ENCODE data around the gene HSD11B2. TPM values are rescaled to one million over a fixed set of nuclear protein-coding genes. Genes with fewer than 3 reads are reported as not detected.

HSD11B2 gene
- total and polyA plus RNA-seq, 10 of the 15 experiments (the other 5 are each of a cell fraction or from before 2014, with no cell fraction given), result 0.09 to 0.34 (median 0.21) TPM; not detected in 2

DNA sequence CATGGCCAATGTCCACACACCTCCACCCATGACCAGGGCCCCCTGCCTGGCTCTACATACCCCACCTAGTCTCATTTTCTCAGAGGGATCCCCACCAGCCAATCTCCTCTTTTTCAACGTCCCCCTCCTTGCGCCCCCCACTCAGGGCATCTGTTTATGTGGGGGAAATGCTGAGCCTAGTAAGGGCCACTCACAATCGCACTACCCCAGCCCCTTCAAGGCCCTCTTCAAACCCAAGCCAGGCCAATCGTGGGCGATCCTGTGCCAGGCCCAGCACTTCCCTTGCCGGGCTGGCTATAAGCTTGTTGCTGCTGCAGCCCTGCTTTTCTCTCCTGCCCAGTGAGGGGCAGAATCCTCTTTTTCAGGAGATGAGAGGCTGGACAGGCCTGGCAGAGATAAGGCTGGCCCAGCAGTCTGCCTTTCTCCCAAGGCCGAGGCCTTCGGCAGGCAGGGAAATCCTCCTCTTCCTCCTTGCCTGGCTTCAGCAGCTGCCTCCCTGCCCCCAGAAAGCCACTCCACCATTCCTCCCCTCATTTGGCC is 16.1 kb downstream of the HSD11B2 start (continued):
- TF ChIP-seq REST (IDR thresholded peaks at IDR 0.05; ENCODE audit: low read depth, low read length), result no peak
- TF ChIP-seq USF2 (IDR thresholded peaks at IDR 0.05; ENCODE audit: borderline replicate concordance, low read depth, low read length), result no peak
- no peak for TF ChIP-seq YY1 (IDR thresholded peaks at IDR 0.05; ENCODE audit: low read depth, low read length)
- no peak for TF ChIP-seq TARDBP (IDR thresholded peaks at IDR 0.05; ENCODE audit: borderline replicate concordance)
- TF ChIP-seq SIN3A (IDR thresholded peaks at IDR 0.05; ENCODE audit: low read depth, low read length), result no peak

- peak; percentile 38 for FAIRE-seq
- POLR2A ChIA-PET, result no interaction called here
- intact Hi-C loops (cut with micrococcal nuclease; ENCODE audit: unreplicated experiment), result loop anchor here (1.0 kb wide), 1 partner anchor 19 kb away; no protein-coding TSS in a partner anchor
- peak; percentile 98 for ATAC-seq
- H3K9ac ChIP-seq (ENCODE audit: control insufficient read depth, insufficient read depth, low read length), result no peak overlapping the region
- no peak overlapping the region for H3K4me2 ChIP-seq (ENCODE audit: control insufficient read depth, insufficient read depth)
- 42% methylated on average over 6 of the region's 6 CpGs for WGBS (ENCODE audit: insufficient coverage, insufficient replicate concordance, low lambda C conversion rate, missing lambda C conversion rate)
- H3K4me3 ChIP-seq, result no peak overlapping the region
- in situ Hi-C loops (cut with MboI), result no loop called here
- H3K27me3 ChIP-seq (replicated peaks in 1 of 2; ENCODE audit: control insufficient read depth in 2 of 2, insufficient read depth in 2 of 2, low read length in 1 of 2), result no peaks in the 10 kb centered on the region
- H3K4me1 ChIP-seq (ENCODE audit: control insufficient read depth, insufficient read depth, low read length), result no peaks in the 10 kb centered on the region
- H3K9me3 ChIP-seq (replicated peaks; ENCODE audit: control insufficient read depth, insufficient read depth, low read length), result no peaks in the 10 kb centered on the region
- H3K27ac ChIP-seq (ENCODE audit: control insufficient read depth, insufficient read depth), result no peak overlapping the region
- RAD21 ChIA-PET (ENCODE audit: unreplicated experiment), result interaction anchor here (0.9 to 1.9 kb wide), 6 partner anchors 17 to 187 kb away, joined by 3 to 18 read pairs (median 4); no protein-coding TSS in a partner anchor
- H2AFZ ChIP-seq (ENCODE audit: control insufficient read depth, low read depth, low read length), result no peak overlapping the region
- no peaks in the 10 kb centered on the region for H3K79me2 ChIP-seq (ENCODE audit: control insufficient read depth, insufficient read depth, low read length)
- 0 out of 2 replicates have a peak, but pooled peaks cover 4% of the 10 kb centered on the region for H4K20me1 ChIP-seq (ENCODE audit: control insufficient read depth, insufficient read depth)
- peaks cover 9 to 16% of the 10 kb centered on the region in 2 experiments for H3K36me3 ChIP-seq (ENCODE audit: control insufficient read depth in 2 of 2, insufficient read depth in 2 of 2, low read length in 1 of 2)
- CTCF ChIA-PET, result interaction anchor here (0.6 to 7.7 kb wide), 17 partner anchors 9 to 195 kb away, joined by 3 to 84 read pairs (median 4); no protein-coding TSS in a partner anchor
- BruUV-seq (replicated peaks), result no TSS peak
- DNase-seq (ENCODE audit: low read depth, low spot score), result peak; percentile 15
- SMC1A ChIA-PET (ENCODE audit: uncharacterized antibody, unreplicated experiment), result interaction anchor here (0.5 to 1.3 kb wide), 4 partner anchors 20 to 685 kb away, joined by 3 to 8 read pairs (median 4); no protein-coding TSS in a partner anchor
- peak; percentile 67 for TF ChIP-seq RAD21 (IDR thresholded peaks at IDR 0.05; ENCODE audit: insufficient read depth, low read depth, low read length)
- peak; percentile 88 for TF ChIP-seq YY1 (IDR thresholded peaks at IDR 0.05; ENCODE audit: low read depth, low read length)
- TF ChIP-seq TCF12 (IDR thresholded peaks at IDR 0.05; ENCODE audit: low read depth, low read length), result no peak
- no peak for TF ChIP-seq EP300 (IDR thresholded peaks at IDR 0.05; ENCODE audit: borderline replicate concordance in 1 of 2, control insufficient read depth in 1 of 2, low read depth in 2 of 2, low read length in 2 of 2)
- no peak for TF ChIP-seq FOS (IDR thresholded peaks at IDR 0.05; ENCODE audit: borderline replicate concordance, extremely low read depth, insufficient read length)
- no peak for TF ChIP-seq IRF3 (IDR thresholded peaks at IDR 0.05)
- TF ChIP-seq WRNIP1 (IDR thresholded peaks at IDR 0.05; ENCODE audit: borderline replicate concordance, low read depth, low read length), result no peak
- no peak for TF ChIP-seq ZBTB33 (IDR thresholded peaks at IDR 0.05)
- TF ChIP-seq SREBF1 (IDR thresholded peaks at IDR 0.05; ENCODE audit: low read length), result no peak
Observed at GRCh38 chr16:67447508-67448076, 16.7 kb downstream of the HSD11B2 start.
